Loucy (cell line): ENCODE measurements around the gene BCAS3.

Experiments used
- H2AFZ ChIP-seq: fragments of 200-600 bp; sonication (generic); 2 replicates; pipeline ENCODE4 v1.6.0; 2016; ENCODE audit warnings: antibody characterized with exemption, mild to moderate bottlenecking, low read length, moderate library complexity
- H3F3A ChIP-seq: fragments of 200-600 bp; 2 replicates; pipeline ENCODE4 v1.6.0; 2016; ENCODE audit warnings: antibody characterized with exemption, low read depth, mild to moderate bottlenecking
- H3K27me3 ChIP-seq: fragments of 200-600 bp; sonication (generic); 2 replicates; pipeline ENCODE4 v1.6.1; 2014; ENCODE audit warnings: low read length, mild to moderate bottlenecking; ENCODE audit not compliant: insufficient read depth, poor library complexity, severe bottlenecking
- H3K36me3 ChIP-seq: fragments of 200-600 bp; sonication (generic); 2 replicates; pipeline ENCODE4 v1.6.1; 2016; ENCODE audit warnings: low read length; ENCODE audit not compliant: insufficient read depth
- H3K4me1 ChIP-seq: fragments of 200-600 bp; sonication (generic); 2 replicates; pipeline ENCODE4 v1.5.1; 2014; ENCODE audit warnings: low read length, mild to moderate bottlenecking; ENCODE audit not compliant: insufficient read depth, poor library complexity, severe bottlenecking
- H3K4me2 ChIP-seq: fragments of 200-600 bp; sonication (generic); 2 replicates; pipeline ENCODE4 v1.6.0; 2014; ENCODE audit warnings: antibody characterized with exemption, low read length, low read depth, mild to moderate bottlenecking; ENCODE audit not compliant: poor library complexity, severe bottlenecking
- H3K4me3 ChIP-seq: fragments of 200-600 bp; sonication (generic); 2 replicates; pipeline ENCODE4 v1.5.1; 2014; ENCODE audit warnings: low read length, mild to moderate bottlenecking, mixed read lengths; ENCODE audit not compliant: poor library complexity, severe bottlenecking
- H3K79me2 ChIP-seq: fragments of 200-600 bp; sonication (generic); 2 replicates; pipeline ENCODE4 v1.6.1; 2014; ENCODE audit warnings: low read length; ENCODE audit not compliant: insufficient read depth
- H3K9ac ChIP-seq: fragments of 200-600 bp; sonication (generic); 2 replicates; pipeline ENCODE4 v1.6.0; 2014; ENCODE audit warnings: mild to moderate bottlenecking, low read depth, low read length, moderate library complexity; ENCODE audit not compliant: poor library complexity, severe bottlenecking
- H3K9me2 ChIP-seq: fragments of 200-600 bp; sonication (generic); replicated peaks from 2 replicates; pipeline ENCODE4 v1.6.1; 2016; ENCODE audit warnings: low read depth, low read length, mixed read lengths
- H3K9me3 ChIP-seq: fragments of 200-600 bp; sonication (generic); 2 replicates; pipeline ENCODE4 v1.6.1; 2014; ENCODE audit warnings: mild to moderate bottlenecking, antibody characterized with exemption, low read length, low read depth; ENCODE audit not compliant: insufficient read depth
- H4K20me1 ChIP-seq: fragments of 200-600 bp; sonication (generic); 2 replicates; pipeline ENCODE4 v1.6.0; 2014; ENCODE audit warnings: antibody characterized with exemption, low read length, mild to moderate bottlenecking; ENCODE audit not compliant: insufficient read depth, poor library complexity, severe bottlenecking
- EZH2phosphoT487 ChIP-seq: fragments of 200-600 bp; IDR thresholded peaks from 2 replicates; pipeline ENCODE4 v1.6.1; 2018; ENCODE audit warnings: antibody characterized with exemption, mild to moderate bottlenecking, moderate library complexity, borderline replicate concordance
- TF ChIP-seq, protein P1 (sequence below): fragments of 200-600 bp; sonication (generic); conservative IDR thresholded peaks from 2 replicates; pipeline ENCODE4 v1.5.1; 2014; ENCODE audit warnings: mild to moderate bottlenecking, antibody characterized with exemption, low read length

The BCAS3 gene

DNA sequence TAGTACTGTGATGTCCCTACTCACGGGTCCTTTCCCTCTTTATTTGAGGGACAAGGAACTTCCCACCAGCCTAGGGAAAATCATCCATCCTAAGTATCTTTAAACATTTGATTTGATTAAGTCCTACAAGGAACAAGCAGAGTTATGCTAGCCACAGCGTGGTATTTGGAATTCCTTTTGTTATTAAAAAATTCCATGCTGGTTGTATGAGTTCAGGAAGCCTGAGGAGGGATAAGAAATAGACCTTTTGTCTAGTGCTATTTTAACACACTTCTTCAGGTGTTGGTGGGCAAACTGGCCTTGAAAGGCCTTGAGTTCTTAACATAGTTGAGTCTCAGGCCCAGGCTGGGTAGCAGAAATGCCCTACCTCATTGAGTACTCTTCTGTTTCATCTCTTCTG is 616.6 kb downstream of the BCAS3 start:
- H3K27me3 ChIP-seq, result no peaks in the 10 kb centered on the region
- H2AFZ ChIP-seq, result no peak overlapping the region
- H3K9ac ChIP-seq, result no peak overlapping the region
- no peaks in the 10 kb centered on the region for H3K79me2 ChIP-seq
- H3F3A ChIP-seq, result no peaks in the 10 kb centered on the region
- no peak overlapping the region for H3K4me2 ChIP-seq
- no peaks in the 10 kb centered on the region for H3K4me1 ChIP-seq
- no peaks in the 10 kb centered on the region for H4K20me1 ChIP-seq
- H3K9me2 ChIP-seq, result no peaks in the 10 kb centered on the region
- H3K4me3 ChIP-seq, result no peak overlapping the region
- TF ChIP-seq, protein P1, sequence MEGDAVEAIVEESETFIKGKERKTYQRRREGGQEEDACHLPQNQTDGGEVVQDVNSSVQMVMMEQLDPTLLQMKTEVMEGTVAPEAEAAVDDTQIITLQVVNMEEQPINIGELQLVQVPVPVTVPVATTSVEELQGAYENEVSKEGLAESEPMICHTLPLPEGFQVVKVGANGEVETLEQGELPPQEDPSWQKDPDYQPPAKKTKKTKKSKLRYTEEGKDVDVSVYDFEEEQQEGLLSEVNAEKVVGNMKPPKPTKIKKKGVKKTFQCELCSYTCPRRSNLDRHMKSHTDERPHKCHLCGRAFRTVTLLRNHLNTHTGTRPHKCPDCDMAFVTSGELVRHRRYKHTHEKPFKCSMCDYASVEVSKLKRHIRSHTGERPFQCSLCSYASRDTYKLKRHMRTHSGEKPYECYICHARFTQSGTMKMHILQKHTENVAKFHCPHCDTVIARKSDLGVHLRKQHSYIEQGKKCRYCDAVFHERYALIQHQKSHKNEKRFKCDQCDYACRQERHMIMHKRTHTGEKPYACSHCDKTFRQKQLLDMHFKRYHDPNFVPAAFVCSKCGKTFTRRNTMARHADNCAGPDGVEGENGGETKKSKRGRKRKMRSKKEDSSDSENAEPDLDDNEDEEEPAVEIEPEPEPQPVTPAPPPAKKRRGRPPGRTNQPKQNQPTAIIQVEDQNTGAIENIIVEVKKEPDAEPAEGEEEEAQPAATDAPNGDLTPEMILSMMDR, result no peak
- no peak for TF ChIP-seq EZH2phosphoT487
- no peaks in the 10 kb centered on the region for H3K9me3 ChIP-seq
- no peaks in the 10 kb centered on the region for H3K36me3 ChIP-seq

DNA sequence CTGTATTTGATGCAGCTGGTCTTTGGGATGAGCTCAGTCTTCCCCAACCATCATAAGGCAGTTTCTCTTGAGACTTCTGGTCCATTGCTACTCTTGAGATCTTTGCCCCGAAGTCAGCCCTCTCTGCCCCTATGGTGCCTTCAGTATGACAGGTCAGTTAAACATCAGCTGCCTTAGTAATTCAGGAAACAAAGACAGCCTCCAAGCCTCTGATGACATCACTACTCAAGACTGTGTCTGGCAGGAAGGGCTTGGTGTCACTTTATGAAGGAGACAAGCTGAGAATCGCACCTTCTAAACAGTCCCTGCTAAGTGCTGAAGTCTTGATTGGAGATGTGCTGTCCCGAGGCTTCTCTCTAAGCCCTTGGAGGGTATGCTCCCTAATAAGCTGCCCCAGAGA is 617.1 kb downstream of the BCAS3 start:
- Histone ChIP-seq H3K9ac (no peak overlapping the region), H3K79me2 (no peaks in the 10 kb centered on the region), H3K4me3 (no peak overlapping the region), H3K9me3 (no peaks in the 10 kb centered on the region), H2AFZ (no peak overlapping the region), H3K36me3 (no peaks in the 10 kb centered on the region), H3F3A (no peaks in the 10 kb centered on the region), H3K9me2 (no peaks in the 10 kb centered on the region), H3K4me2 (no peak overlapping the region), H4K20me1 (no peaks in the 10 kb centered on the region), H3K4me1 (no peaks in the 10 kb centered on the region), H3K27me3 (no peaks in the 10 kb centered on the region)
- TF ChIP-seq, protein P1, result no peak
- no peak for TF ChIP-seq EZH2phosphoT487

DNA sequence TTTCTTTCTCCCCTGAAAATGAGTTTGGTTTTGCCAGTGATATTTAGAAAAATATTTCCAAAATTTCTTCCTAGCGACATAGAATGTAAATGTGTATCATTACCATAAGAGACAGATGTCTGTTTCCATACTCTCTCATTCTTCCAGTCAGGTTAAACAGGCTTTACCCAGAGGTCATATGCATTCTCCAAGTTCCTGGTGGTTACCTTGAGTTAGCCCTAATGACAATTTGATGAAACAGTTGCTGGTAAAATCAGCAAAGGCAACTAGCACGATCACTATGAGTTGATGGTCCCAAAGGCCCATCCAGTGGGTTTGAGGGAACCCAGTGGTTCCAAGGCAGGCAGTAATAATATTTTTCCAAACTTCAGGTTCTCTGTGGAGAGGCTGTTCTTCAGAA is 618.4 kb downstream of the BCAS3 start:
- no peaks in the 10 kb centered on the region for H3K79me2 ChIP-seq
- no peak overlapping the region for H2AFZ ChIP-seq
- H3K4me1 ChIP-seq, result no peaks in the 10 kb centered on the region
- no peak overlapping the region for H3K9ac ChIP-seq
- H4K20me1 ChIP-seq, result no peaks in the 10 kb centered on the region
- no peak overlapping the region for H3K4me3 ChIP-seq
- no peaks in the 10 kb centered on the region for H3F3A ChIP-seq
- no peaks in the 10 kb centered on the region for H3K27me3 ChIP-seq
- no peak overlapping the region for H3K4me2 ChIP-seq
- no peaks in the 10 kb centered on the region for H3K36me3 ChIP-seq
- TF ChIP-seq EZH2phosphoT487, result no peak
- TF ChIP-seq, protein P1, result no peak
- H3K9me3 ChIP-seq, result no peaks in the 10 kb centered on the region
- H3K9me2 ChIP-seq, result no peaks in the 10 kb centered on the region
